SHP77 treated with DMSO at 0.1 percent for 48 hours (cell line): Measurements from ENCODE around the gene GABRG2.
"Not testable (repeated sequence)": the region's sequence is repeated elsewhere in the genome, so short reads cannot be mapped to it uniquely, and the experiment has no call there.

Experiments
- DNase-seq: peaks from one replicate; lab custom pipeline; 2025; lab: John Stamatoyannopoulos, UW

The GABRG2 gene

DNA sequence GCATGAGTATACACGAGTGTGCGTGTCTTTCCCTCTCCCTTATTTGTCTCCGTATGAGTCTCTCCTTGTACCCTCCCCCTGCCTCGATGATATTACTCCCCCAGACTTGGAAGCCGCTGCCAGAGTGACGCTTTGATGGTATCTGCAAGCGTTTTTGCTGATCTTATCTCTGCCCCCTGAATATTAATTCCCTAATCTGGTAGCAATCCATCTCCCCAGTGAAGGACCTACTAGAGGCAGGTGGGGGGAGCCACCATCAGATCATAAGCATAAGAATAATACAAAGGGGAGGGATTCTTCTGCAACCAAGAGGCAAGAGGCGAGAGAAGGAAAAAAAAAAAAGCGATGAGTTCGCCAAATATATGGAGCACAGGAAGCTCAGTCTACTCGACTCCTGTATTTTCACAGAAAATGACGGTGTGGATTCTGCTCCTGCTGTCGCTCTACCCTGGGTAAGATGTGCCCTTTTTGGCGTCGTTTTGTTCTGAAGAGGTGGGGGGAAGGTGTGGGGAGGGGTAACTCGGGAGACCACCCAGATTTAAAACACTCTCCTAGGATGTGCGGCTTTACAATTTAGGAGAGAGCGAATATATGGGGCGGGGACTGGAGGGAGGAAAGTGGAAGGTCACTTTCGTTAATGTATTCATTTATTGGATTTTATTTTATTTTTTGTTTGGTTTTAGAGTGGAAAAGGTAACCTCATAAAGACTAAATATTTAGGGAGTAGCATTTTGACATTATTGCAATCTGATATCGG is at the start of gene GABRG2:
TSS of gene GABRG2 (plus strand) at position 119 of the 757 bp plus-strand sequence. CDS start at position 346, 227 bp downstream.
- DNase-seq = no peak

- DNase-seq = no peak
Observed at GRCh38 chr5:162025312-162025711, 42.3 kb upstream of the GABRG2 start.

- DNase-seq = peak; percentile 7
Observed at GRCh38 chr5:162026803-162027202, 40.8 kb upstream of the GABRG2 start.

GRCh38 chr5:162037431-162037830 is 30.1 kb upstream of the GABRG2 start:
- DNase-seq = no peak

- DNase-seq = no peak
Observed at GRCh38 chr5:162047279-162047678, 20.3 kb upstream of the GABRG2 start.

DNA sequence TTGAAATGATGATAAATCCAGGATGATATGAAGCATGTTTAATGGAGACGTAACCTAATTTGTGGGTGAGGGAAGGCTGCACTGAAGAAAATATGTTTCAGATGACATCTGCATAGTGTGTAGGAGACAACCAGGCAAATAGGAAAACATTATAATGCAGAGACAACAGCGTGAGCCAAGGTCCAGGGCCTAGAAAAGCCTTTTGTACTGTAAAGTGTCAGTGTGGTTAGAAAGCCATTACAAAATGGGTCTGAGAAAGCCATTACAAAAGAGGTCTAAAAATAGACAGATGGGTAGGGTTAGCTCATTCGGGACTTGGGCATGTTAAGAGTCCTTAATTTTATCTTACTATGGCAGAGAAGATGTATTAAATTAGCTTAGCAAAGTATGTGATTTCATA is 14.9 kb upstream of the GABRG2 start:
- DNase-seq = no peak

DNA sequence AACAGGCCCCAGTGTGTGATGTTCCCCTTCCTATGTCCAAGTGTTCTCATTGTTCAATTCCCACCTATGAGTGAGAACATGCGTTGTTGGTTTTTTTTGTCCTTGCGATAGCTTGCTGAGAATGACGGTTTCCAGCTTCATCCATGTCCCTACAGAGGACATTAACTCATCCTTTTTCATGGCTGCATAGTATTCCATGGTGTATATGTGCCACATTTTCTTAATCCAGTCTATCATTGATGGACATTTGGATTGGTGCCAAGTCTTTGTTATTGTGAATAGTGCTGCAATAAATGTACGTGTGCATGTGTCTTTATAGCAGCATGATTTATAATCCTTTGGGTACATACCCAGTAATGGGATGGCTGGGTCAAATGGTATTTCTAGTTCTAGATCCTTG is 12.5 kb upstream of the GABRG2 start:
- DNase-seq = not testable (repeated sequence)

DNA sequence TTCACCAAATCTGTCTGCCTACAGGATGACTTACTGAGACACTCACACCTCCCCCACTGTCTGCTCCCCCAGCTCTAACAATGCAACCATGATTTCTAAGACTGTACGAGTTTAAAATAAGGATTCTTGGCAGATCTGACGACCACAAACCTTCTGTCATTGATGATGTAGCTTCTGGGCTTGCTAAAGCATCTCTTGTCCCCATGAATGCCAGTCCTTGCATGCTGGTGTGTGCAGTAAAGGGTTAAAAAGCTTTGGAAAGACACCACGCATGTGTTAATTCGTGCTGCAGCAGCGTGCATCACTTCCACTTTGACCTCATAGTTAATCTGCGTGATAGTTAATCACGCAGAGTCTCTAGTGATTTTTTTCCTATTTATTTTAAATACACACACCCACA is 411 bp upstream of the GABRG2 start:
- no peak for DNase-seq

DNA sequence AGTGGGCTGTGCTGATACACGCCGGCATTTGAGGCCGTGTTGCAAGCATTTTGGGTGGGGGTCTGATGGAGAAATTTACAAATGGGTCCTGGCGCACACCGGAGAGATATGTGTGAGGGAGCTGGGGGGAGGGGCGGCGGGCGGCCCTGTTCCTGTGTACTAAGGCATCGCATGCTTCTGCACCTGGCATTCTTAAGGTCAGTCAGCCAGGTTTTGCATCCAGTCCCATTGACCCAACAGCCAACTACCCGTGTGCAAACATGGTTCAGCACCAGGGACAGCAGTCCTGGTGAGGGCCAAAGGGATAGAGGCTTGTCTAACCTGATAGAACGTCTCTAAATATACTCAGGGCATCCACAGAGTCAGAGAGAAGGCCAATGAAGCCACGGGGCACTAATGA is 839 bp downstream of the GABRG2 start:
- peak; percentile 32 for DNase-seq

- DNase-seq = no peak
Observed at GRCh38 chr5:162068936-162069335, 1.4 kb downstream of the GABRG2 start.

- DNase-seq = no peak
Observed at GRCh38 chr5:162078805-162079204, 11.2 kb downstream of the GABRG2 start.

GRCh38 chr5:162091336-162091735 is 23.8 kb downstream of the GABRG2 start:
- DNase-seq = no peak

DNA sequence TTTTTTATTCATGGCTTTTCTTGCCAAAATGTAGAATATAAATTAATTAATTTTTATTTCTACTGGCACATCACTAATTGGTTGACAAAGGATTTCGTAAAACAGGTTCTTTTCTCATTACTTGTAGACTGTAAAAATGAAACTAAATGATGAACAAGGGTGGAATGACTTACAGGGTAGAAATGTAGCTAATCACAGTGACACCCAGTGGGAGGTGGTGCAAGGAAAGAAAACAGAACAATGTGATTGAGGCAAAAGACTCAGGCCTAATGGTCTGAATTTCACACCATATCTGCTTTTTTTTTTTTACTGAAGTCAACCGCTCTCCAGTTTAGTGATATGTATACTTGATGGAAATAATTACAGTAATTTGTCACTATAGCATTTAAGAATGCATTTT is 28.9 kb downstream of the GABRG2 start:
- no peak for DNase-seq

DNA sequence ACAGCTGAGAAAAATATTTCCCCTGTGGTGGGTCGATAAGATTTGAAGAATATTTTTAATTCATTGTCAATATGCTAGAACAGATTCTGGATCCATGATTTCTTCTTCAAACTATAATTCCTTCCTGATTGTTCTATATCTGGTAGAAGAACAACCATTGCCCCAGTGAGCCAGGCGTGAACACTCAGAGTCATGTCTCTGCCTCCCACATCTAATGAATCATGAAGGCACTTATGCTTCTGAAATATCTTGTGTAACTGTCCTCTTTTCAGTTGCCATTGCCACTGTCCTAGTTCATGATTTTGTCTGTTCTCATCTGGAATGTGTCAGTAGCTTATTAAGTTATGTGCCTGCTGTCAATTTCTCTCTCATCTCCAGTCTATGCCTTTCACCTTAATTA is 40.0 kb downstream of the GABRG2 start:
- no peak for DNase-seq

- no peak for DNase-seq
Observed at GRCh38 chr5:162119801-162120200, 52.2 kb downstream of the GABRG2 start.

GRCh38 chr5:162128117-162128516 is 60.5 kb downstream of the GABRG2 start:
- no peak for DNase-seq

DNA sequence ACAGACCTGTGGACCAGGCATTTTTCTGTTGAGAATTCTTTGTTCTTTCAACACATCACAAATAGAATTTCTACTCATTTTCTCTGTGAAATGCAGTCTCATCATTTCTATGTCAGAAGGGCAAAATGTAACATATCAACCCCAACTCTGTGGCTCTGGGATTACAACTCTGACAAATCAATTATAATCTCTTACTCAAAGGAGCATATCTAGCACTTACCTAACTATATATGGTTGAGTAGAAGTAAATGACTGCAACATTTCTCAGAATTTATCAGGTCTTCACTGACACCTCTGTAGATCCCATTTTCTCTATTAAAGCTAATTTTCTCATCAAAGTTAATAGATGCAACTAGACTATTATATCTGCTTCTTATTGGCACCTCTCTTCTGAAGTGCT is 64.8 kb downstream of the GABRG2 start:
- no peak for DNase-seq

DNA sequence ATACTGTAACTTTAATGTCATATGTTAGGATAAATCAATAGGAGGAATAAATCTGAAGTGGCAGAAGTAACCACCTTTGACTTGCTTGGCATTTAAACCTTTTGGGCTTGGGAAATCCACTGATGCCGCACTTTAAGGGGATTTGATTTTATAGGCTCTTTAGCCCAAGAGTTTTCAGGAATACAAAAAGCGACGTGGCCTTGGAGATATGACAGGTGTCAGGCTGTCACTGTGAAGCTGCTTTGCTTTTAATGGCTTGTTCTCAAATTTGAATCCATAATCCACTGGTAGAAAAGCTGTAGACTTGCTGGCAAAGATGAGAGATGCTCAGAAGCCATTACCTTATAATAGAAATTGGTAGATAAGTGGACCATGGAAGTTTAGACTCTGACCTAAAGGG is 71.6 kb downstream of the GABRG2 start:
- no peak for DNase-seq

DNA sequence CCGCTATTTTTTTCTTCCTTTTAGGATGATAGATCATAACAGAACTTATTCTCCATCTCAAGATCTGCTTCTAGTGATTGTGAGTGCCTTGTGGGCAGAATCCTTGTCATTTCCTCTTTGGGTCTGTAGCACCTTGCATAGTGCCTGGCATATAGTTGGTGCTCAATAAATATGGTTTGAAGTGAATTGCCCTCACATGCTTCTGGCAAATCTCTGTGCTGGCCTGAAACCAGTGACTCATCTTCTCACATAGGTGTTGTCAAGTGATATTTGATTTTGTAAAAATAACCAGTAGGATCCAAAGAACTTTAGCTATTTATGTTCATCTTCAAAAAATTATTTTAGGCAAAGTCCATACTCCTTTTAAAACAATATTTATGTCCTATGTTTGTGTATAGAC is 86.7 kb downstream of the GABRG2 start:
- DNase-seq = no peak

- no peak for DNase-seq
Observed at GRCh38 chr5:162160401-162160800, 92.8 kb downstream of the GABRG2 start.

GRCh38 chr5:162163663-162164062 is 96.1 kb downstream of the GABRG2 start:
- no peak for DNase-seq

GRCh38 chr5:162174358-162174974 is 106.9 kb downstream of the GABRG2 start:
- no peak for DNase-seq

GRCh38 chr5:162187371-162187770 is 119.8 kb downstream of the GABRG2 start:
- no peak for DNase-seq

GRCh38 chr5:162189719-162190118 is 122.1 kb downstream of the GABRG2 start:
- no peak for DNase-seq
